Measurements from ENCODE around the gene SEC14L1. TPM values are rescaled to one million over a fixed set of nuclear protein-coding genes. Genes with fewer than 3 reads are reported as not detected.
A peak's percentile ranks its signal among the peaks of the same experiment; 100 is the strongest.

The SEC14L1 gene
- total RNA-seq, 1 donor from 2014 or later: 40.5 TPM

DNA sequence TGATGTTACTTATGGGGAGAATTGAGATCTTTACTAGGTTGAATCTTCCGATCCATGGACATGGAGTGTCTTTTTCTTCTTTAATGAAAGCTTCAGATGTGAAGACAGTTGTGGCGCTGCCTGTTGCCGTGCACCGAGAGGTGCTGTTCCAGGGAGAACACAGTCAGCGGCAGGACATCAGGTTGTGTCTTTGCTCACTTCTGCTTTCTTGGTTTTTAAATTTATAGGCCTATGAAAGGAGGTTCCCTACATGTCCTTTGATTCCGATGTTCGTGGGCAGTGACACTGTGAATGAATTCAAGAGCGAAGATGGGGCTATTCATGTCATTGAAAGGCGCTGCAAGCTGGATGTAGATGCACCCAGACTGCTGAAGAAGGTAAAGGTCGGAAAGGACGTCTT lies 49.8 kb downstream of the SEC14L1 start:
- no peaks in the 10 kb centered on the region for H3K27me3 ChIP-seq
- H3K9me3 ChIP-seq: no peaks in the 10 kb centered on the region
- H3K36me3 ChIP-seq: peaks cover 0 to 37% of the 10 kb centered on the region in 2 donors
- H3K4me1 ChIP-seq: peaks cover 7% of the 10 kb centered on the region
- no peak overlapping the region for H3K27ac ChIP-seq
- no peak overlapping the region for H3K4me3 ChIP-seq
- TF ChIP-seq POLR2A (IDR thresholded peaks at IDR 0.05) (no peak), POLR2AphosphoS5 (IDR thresholded peaks at IDR 0.05; ENCODE audit: insufficient read depth in 1 of 2, low read depth in 1 of 2) (no peak)
- TF ChIP-seq, protein P1, sequence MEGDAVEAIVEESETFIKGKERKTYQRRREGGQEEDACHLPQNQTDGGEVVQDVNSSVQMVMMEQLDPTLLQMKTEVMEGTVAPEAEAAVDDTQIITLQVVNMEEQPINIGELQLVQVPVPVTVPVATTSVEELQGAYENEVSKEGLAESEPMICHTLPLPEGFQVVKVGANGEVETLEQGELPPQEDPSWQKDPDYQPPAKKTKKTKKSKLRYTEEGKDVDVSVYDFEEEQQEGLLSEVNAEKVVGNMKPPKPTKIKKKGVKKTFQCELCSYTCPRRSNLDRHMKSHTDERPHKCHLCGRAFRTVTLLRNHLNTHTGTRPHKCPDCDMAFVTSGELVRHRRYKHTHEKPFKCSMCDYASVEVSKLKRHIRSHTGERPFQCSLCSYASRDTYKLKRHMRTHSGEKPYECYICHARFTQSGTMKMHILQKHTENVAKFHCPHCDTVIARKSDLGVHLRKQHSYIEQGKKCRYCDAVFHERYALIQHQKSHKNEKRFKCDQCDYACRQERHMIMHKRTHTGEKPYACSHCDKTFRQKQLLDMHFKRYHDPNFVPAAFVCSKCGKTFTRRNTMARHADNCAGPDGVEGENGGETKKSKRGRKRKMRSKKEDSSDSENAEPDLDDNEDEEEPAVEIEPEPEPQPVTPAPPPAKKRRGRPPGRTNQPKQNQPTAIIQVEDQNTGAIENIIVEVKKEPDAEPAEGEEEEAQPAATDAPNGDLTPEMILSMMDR (IDR thresholded peaks at IDR 0.05): no peak
- intact Hi-C loops (cut with DNase I): no loop called here
- DNase-seq (ENCODE audit: extremely low spot score in 2 of 2): no peak

DNA sequence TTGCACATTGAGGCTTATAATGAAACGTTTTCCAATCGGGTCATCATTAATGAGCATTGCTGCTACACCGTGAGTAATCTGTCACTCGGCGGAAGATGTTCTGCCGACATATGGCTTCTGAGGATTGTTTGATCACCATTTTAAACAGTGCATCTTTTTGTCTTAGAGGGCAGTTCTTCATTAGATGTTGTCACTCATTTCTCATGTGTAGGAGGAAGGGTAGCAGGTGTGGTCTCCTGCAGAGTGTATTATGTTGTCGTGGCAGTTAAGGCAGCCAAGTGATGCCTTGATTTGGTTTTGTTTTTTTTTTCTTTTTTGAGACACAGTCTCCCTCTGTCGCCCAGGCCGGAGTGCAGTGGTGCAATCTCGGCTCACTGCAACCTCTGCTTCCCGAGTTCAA lies 50.5 kb downstream of the SEC14L1 start:
- no peak overlapping the region for H3K27ac ChIP-seq
- DNase-seq (ENCODE audit: extremely low spot score in 2 of 2): no peak
- TF ChIP-seq POLR2AphosphoS5 (IDR thresholded peaks at IDR 0.05; ENCODE audit: insufficient read depth in 1 of 2, low read depth in 1 of 2) (no peak), POLR2A (IDR thresholded peaks at IDR 0.05) (no peak)
- TF ChIP-seq, protein P1 (IDR thresholded peaks at IDR 0.05): no peak
- intact Hi-C loops (cut with DNase I): no loop called here
- H3K4me3 ChIP-seq: no peak overlapping the region
- H3K4me1 ChIP-seq: peaks cover under 1% of the 10 kb centered on the region
- H3K36me3 ChIP-seq: peaks cover 0 to 44% of the 10 kb centered on the region in 2 donors
- no peaks in the 10 kb centered on the region for H3K27me3 ChIP-seq
- H3K9me3 ChIP-seq: no peaks in the 10 kb centered on the region

DNA sequence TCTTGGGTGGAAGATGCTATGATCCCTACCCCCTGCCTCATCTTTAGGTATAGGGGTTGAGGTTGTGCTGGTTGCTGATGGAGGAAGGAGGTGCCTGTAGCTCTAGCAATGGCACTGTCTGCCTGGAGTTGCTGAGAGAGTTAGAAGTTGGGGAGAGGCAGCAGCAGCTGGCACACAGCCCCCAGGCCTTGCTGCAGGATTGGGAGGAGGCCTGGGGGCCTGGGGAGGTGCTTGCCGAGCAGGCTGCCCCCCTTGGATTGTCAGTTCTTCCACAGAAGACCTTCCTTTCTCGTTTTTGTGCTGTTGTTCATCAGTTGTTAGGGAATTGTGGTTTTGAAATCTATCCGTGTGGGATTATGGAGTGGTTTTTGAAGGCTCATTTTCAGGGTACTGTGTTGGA lies 52.9 kb downstream of the SEC14L1 start:
- H3K9me3 ChIP-seq: no peaks in the 10 kb centered on the region
- intact Hi-C loops (cut with DNase I): no loop called here
- no peaks in the 10 kb centered on the region for H3K27me3 ChIP-seq
- DNase-seq (ENCODE audit: extremely low spot score in 2 of 2): no peak
- peak overlapping the region; percentile 53 for H3K27ac ChIP-seq
- TF ChIP-seq POLR2A (IDR thresholded peaks at IDR 0.05): no peak
- TF ChIP-seq, protein P1 (IDR thresholded peaks at IDR 0.05): no peak
- TF ChIP-seq POLR2AphosphoS5 (IDR thresholded peaks at IDR 0.05; ENCODE audit: insufficient read depth in 1 of 2, low read depth in 1 of 2): peak in 1 of 2 donors; percentile 18
- no peaks in the 10 kb centered on the region for H3K4me1 ChIP-seq
- peaks cover 0 to 68% of the 10 kb centered on the region in 2 donors for H3K36me3 ChIP-seq
- no peak overlapping the region for H3K4me3 ChIP-seq

DNA sequence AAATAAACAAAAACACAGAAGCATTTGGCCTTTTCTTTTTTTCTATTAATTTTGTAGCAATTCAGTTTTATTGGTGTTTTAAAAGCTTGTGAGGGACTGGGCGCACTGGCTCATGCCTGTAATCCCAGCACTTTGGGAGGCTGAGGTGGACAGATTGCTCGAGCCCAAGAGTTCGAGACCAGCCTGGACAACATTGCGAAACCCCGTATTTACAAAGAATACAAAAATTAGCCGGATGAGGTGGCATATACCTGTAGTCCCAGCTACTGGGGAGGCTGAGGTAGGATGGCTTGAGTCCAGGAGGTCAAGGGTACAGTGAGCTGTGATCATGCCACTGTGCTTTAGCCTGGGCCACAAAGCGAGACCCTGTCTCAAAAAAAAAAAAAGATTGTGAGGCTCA lies 53.4 kb downstream of the SEC14L1 start:
- DNase-seq (ENCODE audit: extremely low spot score in 2 of 2): no peak

DNA sequence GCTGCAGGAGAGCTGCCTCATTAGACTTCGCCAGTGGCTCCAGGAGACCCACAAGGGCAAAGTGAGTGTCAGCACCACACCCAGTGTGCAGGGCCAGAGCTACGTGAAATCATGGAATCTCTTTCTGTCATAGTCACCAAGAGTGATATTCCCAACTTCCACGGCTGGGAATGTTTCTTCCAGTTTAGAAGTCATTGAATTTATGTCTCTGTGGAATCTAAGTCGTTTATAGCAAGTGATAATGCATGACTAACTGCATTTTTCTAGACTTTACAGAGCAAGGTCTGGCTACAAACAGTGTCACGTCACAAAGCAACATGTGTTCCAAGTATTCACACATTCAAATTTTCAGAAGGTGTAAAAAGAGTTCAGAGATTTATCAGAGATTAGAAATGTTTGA lies 55.5 kb downstream of the SEC14L1 start:
- H3K27me3 ChIP-seq: no peaks in the 10 kb centered on the region
- intact Hi-C loops (cut with DNase I): no loop called here
- peaks cover 0 to 90% of the 10 kb centered on the region in 2 donors for H3K36me3 ChIP-seq
- H3K27ac ChIP-seq: no peak overlapping the region
- no peaks in the 10 kb centered on the region for H3K9me3 ChIP-seq
- TF ChIP-seq POLR2AphosphoS5 (IDR thresholded peaks at IDR 0.05; ENCODE audit: insufficient read depth in 1 of 2, low read depth in 1 of 2): no peak
- no peak for TF ChIP-seq POLR2A (IDR thresholded peaks at IDR 0.05)
- TF ChIP-seq, protein P1 (IDR thresholded peaks at IDR 0.05): no peak
- no peaks in the 10 kb centered on the region for H3K4me1 ChIP-seq
- DNase-seq (ENCODE audit: extremely low spot score in 2 of 2): no peak
- H3K4me3 ChIP-seq: no peak overlapping the region

More for the DNA sequence above, 53.4 kb downstream of the SEC14L1 start:
- intact Hi-C loops (cut with DNase I): no loop called here
- TF ChIP-seq POLR2A (IDR thresholded peaks at IDR 0.05) (no peak), POLR2AphosphoS5 (IDR thresholded peaks at IDR 0.05; ENCODE audit: insufficient read depth in 1 of 2, low read depth in 1 of 2) (no peak)
- TF ChIP-seq, protein P1 (IDR thresholded peaks at IDR 0.05): no peak
- Histone ChIP-seq H3K27me3 (no peaks in the 10 kb centered on the region), H3K4me3 (no peak overlapping the region), H3K27ac (no peak overlapping the region), H3K4me1 (no peaks in the 10 kb centered on the region), H3K9me3 (no peaks in the 10 kb centered on the region), H3K36me3 (peaks cover 0 to 73% of the 10 kb centered on the region in 2 donors)
